HG03460 (cell line): ENCODE measurements around the gene WNT2B.
"Not testable (repeated sequence)": the region's sequence is repeated elsewhere in the genome, so short reads cannot be mapped to it uniquely, and the experiment has no call there.

Source experiments
- ATAC-seq: cut with Tn5 transposase; IDR thresholded peaks from one replicate; pipeline ENCODE4 v1.9.1; 2021; ENCODE audit not compliant: unreplicated experiment

Gene WNT2B

DNA sequence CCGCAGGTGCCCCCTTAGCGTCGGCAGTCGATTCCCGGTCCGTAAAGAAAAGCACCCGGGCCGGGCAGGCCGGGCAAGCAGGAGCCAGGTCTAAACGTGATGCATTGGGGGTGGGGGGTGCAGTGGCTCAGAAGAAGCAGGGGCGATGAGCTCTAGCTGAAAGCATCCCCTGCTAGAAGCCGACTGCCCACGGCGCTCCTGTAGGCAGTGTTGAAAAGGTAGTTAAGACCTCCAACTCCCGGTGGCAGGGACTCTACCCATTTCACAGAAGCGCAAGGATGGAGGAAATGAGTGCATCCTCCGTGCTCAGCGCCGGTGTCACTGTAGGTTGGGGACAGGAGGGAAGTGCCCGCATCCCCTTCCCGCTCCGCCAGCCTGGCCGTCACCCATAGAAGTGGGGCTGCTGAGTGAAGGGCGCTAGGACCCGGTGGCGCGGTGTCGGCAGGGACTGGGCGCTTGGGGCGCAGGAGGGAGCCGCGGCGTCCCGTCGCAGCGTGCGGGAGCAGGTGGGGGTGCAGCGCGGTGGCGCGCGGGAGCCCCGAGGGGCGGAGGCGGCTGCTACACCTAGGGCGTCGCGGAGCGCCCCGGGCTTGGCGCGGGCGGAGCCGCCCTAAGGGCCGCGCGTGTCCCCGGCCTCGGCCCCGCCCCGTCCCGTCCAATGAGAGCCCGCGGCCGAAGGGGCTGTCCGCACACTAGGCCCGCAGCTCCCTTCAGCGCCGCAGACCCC, at the start of gene WNT2B:
TSS of gene WNT2B (plus strand) at position 688 of the 727 bp plus-strand sequence. CDS start 298 bp downstream, outside the sequence.
- no peak for ATAC-seq

DNA sequence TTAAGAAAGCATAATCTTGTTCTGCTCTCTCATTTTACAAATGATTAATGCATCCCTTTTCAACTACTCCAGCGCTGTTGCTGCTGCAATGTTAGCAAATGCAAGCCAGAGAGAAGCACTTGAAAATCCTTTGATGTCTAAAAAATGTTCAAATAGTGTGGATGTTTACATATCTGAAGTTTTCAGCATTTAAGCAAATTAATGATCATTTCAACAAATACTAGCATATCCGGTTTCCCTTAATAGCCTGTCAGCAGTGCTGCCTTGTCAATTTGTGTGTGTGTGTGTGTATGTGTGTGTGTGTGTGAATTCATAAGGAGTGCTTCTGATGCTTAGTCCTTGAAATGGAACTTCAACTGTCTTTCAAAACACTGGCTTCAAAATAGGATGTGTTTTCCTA, 48.1 kb upstream of the WNT2B start:
- ATAC-seq = no peak

DNA sequence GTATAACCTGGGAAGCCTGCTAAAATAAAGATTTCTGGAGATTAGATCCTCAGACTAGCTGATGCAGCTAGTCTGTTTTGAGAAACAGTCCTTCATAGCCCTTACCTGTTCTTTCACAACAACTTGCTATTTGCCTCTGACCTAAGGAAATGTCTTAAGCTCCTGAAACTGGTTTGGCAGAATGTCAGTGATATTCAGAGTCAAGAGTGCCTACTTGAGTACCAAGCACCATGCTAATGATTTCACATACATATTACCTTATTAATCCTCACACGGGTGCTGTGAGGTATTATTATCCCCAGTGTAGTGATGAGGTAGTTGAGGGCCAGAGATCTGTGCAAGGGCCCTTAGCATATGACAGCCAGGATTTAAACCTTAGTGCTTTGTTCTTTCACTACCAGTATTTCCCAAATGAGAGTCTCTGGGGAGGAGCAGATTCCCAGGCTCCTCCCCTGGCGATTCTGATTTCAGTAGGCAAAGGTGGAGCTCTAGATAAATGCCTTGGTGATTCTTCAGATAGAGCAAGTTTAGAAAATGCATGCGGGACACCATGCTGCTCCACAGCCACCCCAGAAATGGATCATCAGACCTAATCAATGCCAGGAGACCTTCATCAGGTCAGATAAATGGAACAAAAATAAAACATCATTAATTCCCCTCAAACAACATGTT, 47.4 kb upstream of the WNT2B start:
- no peak for ATAC-seq

DNA sequence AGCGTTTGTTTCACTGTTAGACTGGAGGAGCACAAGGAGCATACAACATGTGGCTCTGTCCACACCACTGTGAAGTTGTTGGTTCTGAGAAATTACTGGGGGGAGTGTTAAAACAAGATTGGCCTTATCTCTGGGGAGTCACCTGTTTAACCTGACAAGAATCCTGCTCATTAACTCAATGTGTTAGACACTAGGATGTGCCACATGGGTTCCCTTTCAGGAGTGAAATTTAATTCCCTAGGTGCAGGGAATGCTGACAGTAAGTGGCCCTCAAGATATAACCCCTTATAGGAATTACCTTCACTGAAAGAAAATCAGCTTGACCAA, 45.8 kb upstream of the WNT2B start:
- ATAC-seq = no peak

DNA sequence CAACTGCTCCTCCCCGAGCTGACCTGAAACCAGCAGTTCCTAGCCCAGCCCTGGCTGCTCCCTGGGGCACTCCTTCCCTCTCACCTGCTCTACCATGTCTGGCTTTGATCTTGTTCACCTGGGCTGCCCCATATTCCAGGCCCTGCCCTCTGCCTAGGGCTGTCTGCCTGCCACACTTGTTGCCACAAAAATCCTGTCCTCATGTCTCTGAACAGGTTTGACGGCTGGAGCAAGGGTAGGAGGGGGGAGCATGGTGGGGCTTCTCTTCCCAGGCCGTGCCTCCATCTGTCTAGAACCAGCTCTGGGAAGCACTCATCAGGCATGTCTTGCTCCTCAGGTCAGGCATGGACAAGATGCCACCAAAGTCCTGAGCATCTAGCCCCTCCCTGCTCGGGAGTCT, 44.3 kb upstream of the WNT2B start:
- ATAC-seq = no peak

DNA sequence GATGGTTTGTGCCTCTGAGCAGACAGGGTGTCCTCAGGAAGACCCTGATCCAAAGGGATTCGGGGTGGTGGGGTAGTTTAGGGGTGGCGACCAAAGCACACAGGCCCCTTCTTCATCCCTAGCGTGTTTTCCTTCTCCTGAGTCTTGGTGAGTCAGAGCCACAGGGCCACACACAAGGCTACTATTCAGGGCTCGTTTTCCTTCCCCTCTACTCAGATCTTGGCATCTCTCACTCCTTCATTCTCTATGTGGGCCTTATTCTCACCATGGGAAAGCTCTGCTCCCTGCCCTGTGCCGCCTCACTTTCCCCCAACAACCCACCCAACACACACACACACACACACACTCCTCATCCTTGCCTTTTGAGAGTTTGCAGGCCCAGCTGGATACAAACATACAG, 43.6 kb upstream of the WNT2B start:
- no peak for ATAC-seq

DNA sequence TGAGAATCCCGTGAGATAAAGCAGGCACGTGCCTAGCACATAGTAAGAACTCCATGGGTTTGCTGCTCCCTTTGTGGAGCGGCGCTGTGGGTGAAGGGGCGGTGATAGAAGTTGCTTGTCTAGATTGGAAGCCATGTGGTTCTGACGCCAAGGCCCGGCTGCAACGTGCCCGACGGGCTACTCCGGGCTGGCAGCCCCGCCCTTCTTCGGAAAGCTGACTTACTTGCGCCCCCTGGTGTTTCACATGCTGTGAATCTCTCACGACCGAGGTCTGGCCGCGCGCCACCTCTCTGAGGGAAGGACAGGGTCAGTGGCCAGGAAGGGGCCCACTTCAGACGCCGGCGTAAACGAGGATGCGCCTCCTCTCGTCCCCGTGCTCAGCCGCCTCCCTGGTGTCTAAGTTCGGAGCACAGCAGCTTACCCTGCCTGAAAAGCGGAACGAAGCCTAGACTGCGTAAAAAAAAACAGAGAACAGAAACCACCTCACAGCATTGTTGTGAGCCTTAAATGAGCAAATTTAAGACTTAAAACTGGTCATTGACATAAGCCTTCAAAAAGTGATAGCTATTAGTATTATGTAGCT, 42.6 kb upstream of the WNT2B start:
- ATAC-seq = peak; percentile 88

DNA sequence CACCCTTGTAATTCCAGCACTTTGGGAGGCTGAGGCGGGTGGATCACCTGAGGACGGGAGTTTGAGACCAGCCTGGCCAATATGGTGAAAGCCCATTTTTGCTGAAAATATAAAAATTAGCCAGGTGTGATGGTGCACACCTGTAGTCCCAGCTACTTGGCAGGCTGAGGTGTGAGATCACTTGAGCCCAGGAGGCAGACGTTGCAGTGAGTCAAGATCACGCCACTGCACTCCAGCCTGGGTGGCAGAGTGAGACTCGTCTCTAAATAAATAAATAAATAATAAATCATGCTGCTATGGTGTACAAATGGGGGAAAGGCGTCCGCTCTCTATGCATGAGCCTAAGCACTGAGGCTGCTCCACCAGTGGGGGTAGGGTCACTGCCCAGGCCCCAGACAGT, 38.4 kb upstream of the WNT2B start:
- not testable (repeated sequence) for ATAC-seq

DNA sequence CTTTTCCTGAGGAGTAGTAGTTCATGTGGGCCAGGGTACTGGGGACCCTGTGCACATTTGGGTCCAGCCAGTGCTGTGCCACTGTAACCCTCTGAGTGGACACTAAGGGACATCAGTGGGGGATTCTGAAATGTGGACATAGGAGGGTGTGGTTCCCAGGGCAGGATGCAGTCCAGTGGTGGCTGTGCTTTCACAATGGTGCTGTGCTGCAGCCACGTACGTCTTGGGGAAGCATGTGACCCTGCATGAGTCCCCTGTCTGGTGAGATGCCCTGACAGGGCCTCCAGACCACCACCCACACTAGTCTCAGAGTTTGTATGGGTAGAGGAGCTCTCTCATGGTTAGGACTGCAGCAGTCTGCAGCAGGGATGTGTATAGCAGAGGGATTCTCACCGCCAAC, 37.8 kb upstream of the WNT2B start:
- ATAC-seq = no peak

DNA sequence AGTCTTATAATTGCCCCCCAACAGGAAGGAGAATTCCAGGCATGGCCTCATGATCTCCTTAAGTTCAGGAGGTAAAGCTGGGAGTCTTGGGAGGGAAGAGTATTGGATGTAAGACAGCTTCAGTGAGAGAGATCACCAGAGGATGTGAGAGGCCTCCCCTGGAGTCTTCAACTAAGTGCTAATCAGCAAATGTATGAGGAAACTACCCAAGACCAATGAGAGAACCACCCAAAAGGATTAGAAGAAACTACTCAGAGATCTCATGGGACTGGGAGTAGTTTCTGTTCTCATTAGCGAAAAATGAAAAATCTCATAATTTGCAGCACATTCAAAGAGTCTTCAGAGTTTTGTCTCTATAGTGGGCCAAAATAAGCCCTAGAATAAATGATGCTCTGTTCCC, 36.6 kb upstream of the WNT2B start:
- no peak for ATAC-seq

DNA sequence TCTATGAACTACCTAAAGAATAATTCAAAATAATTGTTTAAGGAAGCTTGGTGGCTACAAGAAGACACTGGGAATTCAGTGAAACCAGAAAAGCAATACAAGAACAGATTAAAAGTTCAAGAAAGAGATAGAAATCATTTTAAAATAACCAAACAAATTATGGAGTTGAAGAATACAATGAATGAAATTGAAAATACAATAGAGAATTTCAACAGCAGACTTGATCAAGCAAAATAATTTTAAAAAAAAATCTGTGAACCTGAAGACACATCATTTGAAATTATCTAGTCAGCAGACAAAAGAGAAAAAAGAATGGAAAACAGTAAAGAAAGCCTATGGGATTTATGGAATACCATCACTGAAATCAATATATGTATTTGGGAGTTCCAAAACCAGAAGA, 31.2 kb upstream of the WNT2B start:
- no peak for ATAC-seq

DNA sequence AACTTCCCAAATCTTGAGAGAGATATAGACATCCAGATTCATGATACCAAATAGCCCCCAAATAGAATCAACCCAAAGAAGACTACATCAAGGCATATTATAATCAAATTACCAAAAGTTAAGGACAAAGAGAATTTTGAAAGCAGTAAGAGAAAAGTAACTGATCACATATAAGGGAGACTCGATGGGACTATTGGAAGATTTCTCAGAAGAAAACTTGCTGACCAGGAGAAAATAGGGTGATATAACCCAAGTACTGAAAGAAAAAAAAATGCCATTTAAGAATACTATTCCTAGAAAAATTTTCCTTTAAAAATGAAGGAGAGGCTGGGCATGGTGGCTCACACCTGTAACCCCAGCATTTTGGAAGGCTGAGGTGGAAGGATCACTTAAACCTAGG, 30.5 kb upstream of the WNT2B start:
- no peak for ATAC-seq

DNA sequence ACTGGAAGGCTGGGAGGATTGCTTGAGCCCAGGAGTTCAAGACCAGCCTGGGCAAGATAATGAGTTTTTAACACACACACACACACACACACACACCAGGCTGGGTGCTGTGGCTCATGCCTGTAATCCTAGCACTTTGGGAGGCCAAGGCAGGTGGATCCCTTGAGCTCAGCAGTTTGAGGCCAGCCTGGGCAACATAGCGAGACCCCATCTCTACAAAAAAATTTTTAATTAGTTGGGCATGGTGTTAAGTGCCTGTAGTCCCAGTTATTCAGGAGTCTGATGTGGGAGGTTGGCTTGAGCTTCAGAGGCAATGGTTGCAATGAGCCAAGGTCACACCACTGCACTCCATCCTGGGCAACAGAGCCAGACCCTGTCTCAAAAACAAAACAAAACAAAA, 22.7 kb upstream of the WNT2B start:
- ATAC-seq = not testable (repeated sequence)

DNA sequence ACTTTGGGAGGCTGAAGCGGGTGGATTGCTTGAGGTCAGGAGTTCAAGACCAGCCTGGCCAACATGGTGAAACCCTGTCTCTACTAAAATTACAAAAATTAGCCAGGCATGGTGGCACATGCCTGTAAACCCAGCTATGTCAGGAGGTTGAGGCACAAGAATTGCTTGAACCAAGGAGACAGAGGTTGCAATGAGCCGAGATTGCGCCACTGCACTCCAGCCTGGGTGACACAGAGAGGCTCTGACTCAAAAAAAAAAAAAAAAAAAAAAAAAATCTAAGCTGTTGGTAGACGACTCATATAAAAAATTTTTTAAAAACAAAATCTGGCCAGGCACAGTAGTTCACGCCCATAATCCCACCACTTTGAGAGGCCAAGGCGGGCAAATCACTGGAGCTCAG, 21.1 kb upstream of the WNT2B start:
- ATAC-seq = not testable (repeated sequence)

DNA sequence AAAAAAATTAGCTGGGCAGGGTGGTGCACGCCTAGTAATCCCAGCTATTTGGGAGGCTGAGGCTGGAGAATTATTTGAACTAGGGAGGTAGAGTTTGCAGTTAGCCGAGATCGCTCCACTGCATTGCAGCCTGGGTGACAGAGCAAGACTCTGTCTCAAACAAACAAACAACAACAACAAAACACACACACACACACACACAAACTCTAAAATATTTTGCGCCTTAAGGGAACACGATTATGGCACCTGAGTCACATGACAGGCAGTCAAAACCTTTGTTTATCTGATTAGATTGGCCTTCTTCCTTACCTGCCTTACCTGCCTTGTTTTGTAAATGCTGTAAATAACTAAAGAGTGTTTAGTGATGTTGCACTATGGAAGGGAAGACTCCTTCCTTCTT, 20.6 kb upstream of the WNT2B start:
- ATAC-seq = no peak

DNA sequence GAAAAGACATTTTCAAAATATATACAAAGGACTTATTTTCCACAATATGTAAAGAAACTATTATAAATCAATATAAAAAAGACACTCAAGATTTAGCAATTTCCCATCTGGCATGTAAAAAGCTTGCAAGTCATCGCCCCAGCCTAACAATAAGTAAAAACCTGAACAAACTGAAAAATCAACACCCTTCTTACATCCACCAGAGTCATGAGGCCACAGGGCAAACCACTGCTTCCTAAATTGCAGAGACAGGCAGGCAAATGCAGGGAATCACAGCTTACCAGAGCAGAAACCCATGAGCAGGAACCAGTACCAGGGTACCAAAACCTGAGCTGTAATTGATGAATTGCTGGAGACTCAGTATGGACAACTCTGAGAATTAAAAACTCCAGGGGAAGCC, 16.7 kb upstream of the WNT2B start:
- no peak for ATAC-seq

DNA sequence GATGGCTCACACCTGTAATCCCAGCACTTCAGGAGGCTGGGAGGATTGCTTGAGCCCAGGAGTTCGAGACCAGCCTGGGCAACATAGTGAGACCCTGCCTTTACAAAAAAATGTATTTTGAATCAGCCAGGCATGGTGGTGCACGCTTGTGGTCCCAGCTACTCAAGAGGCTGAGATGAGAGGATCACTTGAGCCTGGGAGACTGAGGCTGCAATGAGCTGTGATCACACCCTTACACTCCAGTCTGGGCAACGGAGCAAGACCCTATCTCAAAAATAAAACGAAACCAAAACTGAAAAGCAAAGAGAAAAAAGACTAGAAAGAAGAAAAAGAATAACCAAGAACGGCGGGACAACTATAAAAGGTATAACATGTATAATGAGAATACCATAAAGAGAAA, 15.4 kb upstream of the WNT2B start:
- no peak for ATAC-seq

DNA sequence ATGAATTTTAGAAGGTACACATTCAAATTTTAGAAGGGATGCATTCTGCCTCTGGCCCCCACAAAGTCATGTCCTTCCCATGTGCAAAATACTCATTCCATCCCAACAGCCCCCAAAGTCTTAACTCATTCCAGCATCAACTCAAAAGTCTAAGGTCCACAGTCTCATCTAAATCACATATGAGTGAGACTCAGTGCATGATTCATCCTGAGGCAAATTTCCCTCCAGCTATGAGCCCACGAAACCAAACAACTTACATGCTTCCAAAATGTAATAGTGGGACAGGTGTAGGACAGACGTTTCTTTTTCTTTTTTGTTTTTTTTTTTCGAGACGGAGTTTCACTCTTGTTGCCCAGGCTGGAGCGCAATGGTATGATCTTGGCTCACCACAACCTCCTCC, 12.5 kb upstream of the WNT2B start:
- ATAC-seq = no peak

DNA sequence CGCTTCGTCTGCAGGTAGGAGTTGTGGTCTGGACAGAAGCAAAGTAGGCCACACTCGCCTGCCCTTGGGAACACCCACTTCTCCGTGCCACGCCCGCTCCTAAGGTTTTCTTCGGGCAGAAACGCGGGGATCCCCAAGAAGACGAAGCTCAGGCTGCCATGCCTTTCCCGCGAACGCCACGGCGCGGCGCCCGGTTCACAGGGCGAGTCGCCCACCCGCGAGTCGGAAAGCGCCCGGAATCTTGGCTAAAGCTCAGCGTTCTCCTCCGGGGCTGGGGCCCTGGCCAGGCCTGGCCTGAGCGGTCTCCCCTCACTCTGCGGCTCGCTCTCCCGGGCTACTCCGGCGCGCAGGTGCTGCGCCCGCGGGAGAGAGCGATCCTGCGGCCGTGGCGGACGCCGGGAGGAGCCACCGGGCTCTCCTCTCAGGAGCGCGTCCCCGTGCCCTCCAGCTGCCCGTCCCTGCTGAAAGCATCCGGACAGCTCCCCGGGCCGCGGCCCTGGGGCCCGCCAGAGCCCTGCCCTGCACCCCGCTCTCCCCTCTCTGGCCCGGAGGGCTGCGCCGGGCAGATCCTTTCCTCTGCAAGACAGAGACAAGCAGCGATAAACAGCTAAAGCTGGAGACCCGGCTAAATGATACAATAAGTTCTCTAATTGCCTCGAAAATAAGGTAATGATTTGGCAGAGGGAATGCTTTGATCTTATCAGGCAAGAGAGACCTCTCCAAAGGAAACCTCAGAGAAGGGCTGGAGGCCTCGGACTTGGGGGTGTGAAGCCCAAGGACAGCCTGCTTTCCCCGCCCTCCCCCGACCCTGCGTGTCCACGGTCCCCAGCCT, 6.7 kb upstream of the WNT2B start:
- ATAC-seq = no peak

DNA sequence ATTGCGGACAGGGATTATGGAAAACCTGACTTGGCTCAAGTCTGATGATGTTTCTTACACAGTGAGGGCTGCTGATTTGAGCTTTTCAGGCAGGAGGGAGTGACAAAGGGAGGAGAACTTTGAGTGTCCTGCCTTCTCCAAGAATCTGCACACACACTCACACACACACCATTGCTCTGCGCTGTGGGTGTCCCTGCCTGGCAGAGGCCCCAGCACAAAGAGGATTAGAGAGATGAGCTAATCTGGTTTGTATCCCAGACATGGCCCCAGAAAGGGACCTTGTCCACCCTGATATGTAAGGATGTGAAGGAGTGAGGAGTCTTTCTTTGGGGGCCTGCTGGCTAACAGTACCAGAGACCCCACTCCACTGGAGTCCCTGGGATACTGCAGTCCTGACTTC, 5.9 kb upstream of the WNT2B start:
- no peak for ATAC-seq

DNA sequence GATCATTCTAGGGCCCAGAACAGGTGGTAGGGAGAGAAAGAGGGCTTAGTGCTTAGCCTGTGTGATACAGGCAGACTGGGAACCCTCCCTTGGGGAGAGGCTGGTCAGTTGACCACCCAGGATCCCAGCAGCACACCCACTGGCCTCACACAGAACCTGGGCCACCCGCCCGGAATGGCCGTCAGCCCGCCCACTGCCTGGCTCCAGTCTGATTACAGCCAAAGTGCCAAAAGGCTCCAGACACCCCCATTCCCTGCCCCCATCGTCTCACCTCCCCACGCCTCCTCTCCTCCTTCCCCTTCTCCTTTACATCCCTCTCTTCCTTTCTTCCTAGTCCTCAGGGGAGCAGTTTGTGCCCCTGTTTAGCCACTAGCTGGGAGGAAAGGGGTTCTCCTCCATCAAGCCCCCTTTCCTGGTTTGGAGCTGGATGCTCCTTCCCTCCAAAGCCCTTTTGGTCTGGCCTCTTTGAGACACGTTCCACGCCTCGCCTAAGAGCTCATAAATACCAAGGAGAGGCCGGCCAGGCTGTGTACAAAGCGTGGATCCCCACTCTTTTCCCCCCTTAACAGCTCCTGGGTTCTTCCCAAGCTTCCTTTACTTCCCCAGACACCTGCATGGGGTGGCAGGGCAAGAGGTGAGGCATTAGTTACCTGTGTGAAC, 4.6 kb upstream of the WNT2B start:
- ATAC-seq = no peak
